Measurements from ENCODE around the gene HKDC1. TPM values are rescaled to one million over a fixed set of nuclear protein-coding genes. Genes with fewer than 3 reads are reported as not detected.

Gene HKDC1
- polyA plus RNA-seq, 1 donor from 2014 or later = 0.07 TPM

DNA sequence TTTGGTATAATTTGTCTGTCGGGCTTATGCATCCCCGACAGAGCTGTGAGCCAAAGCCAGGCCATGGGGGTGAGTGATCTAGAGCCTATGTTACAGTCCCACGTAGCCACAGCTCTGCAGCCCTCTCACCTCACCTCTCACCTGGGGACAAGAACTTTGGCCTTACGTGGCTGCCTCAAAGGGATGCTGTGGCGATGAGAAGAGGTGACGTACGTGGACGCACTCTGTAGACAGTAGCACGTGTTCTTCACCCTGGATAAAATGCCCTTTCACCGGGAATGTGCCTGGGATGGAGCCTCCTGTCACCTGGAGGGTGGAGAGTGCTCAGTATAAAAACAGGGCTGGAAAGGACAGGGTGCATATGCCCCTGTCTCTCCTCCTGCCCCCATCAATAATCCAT, 5.5 kb downstream of the HKDC1 start:
- H3K9ac ChIP-seq (ENCODE audit: low read length) = no peak overlapping the region

GRCh38 chr10:69226919-69227450, 6.9 kb downstream of the HKDC1 start:
- H3K4me3 ChIP-seq (ENCODE audit: low read length) = no peak overlapping the region
- no peak for TF ChIP-seq EZH2 (IDR thresholded peaks at IDR 0.05; ENCODE audit: borderline replicate concordance, insufficient read depth, low read length, poor library complexity, severe bottlenecking)
- no peak for TF ChIP-seq EP300 (conservative IDR thresholded peaks at IDR 0.05; ENCODE audit: poor library complexity, severe bottlenecking)
- TF ChIP-seq RAD21 (conservative IDR thresholded peaks at IDR 0.05) = no peak
- TF ChIP-seq MXI1 (conservative IDR thresholded peaks at IDR 0.05; ENCODE audit: poor library complexity, severe bottlenecking) = no peak
- no peak for TF ChIP-seq TAF1 (IDR thresholded peaks at IDR 0.05; ENCODE audit: low read depth)
- TF ChIP-seq SMC3 (conservative IDR thresholded peaks at IDR 0.05; ENCODE audit: poor library complexity) = no peak
- no peak for TF ChIP-seq CTCF (IDR thresholded peaks at IDR 0.05; ENCODE audit: poor library complexity, severe bottlenecking)
- TF ChIP-seq REST (IDR thresholded peaks at IDR 0.05; ENCODE audit: borderline replicate concordance) = no peak
- no peak for TF ChIP-seq POLR2AphosphoS5 (IDR thresholded peaks at IDR 0.05)
- no peaks in the 10 kb centered on the region for H3K9me2 ChIP-seq (ENCODE audit: insufficient read depth, low read length)
- H3K9ac ChIP-seq (ENCODE audit: low read length) = no peak overlapping the region
- H2AFZ ChIP-seq (ENCODE audit: low read depth, low read length) = no peak overlapping the region
- H3F3A ChIP-seq (ENCODE audit: insufficient read depth, low read length, poor library complexity, severe bottlenecking) = no peaks in the 10 kb centered on the region
- H3K9me3 ChIP-seq (ENCODE audit: low read length) = no peaks in the 10 kb centered on the region
- no peaks in the 10 kb centered on the region for H3K36me3 ChIP-seq (ENCODE audit: insufficient read depth, low read length)
- H4K20me1 ChIP-seq (ENCODE audit: insufficient read depth) = no peaks in the 10 kb centered on the region
- no peak overlapping the region for H3K4me2 ChIP-seq (ENCODE audit: low read length)
- no peaks in the 10 kb centered on the region for H3K27me3 ChIP-seq (ENCODE audit: insufficient read depth, low read depth, low read length)
- no peaks in the 10 kb centered on the region for H3K79me2 ChIP-seq (replicated peaks; ENCODE audit: insufficient read depth, low read length)
- no peak overlapping the region for H3K27ac ChIP-seq (ENCODE audit: low read length)

More for the DNA sequence above, 5.5 kb downstream of the HKDC1 start:
- Histone ChIP-seq H3K36me3 (ENCODE audit: insufficient read depth, low read length) (no peaks in the 10 kb centered on the region), H3K27me3 (ENCODE audit: insufficient read depth, low read depth, low read length) (no peaks in the 10 kb centered on the region), H3K9me2 (ENCODE audit: insufficient read depth, low read length) (no peaks in the 10 kb centered on the region), H3K79me2 (replicated peaks; ENCODE audit: insufficient read depth, low read length) (no peaks in the 10 kb centered on the region), H3K4me2 (ENCODE audit: low read length) (no peak overlapping the region), H3K4me3 (ENCODE audit: low read length) (no peak overlapping the region), H2AFZ (ENCODE audit: low read depth, low read length) (no peak overlapping the region), H3F3A (ENCODE audit: insufficient read depth, low read length, poor library complexity, severe bottlenecking) (no peaks in the 10 kb centered on the region), H3K9me3 (ENCODE audit: low read length) (no peaks in the 10 kb centered on the region), H4K20me1 (ENCODE audit: insufficient read depth) (no peaks in the 10 kb centered on the region), H3K27ac (ENCODE audit: low read length) (no peak overlapping the region)
- TF ChIP-seq POLR2AphosphoS5 (IDR thresholded peaks at IDR 0.05) (no peak), TAF1 (IDR thresholded peaks at IDR 0.05; ENCODE audit: low read depth) (no peak), MXI1 (conservative IDR thresholded peaks at IDR 0.05; ENCODE audit: poor library complexity, severe bottlenecking) (no peak), SMC3 (conservative IDR thresholded peaks at IDR 0.05; ENCODE audit: poor library complexity) (no peak), EZH2 (IDR thresholded peaks at IDR 0.05; ENCODE audit: borderline replicate concordance, insufficient read depth, low read length, poor library complexity, severe bottlenecking) (no peak)
